BJ (cell line): ENCODE results near the gene ZDHHC1. TPM values are rescaled to one million over a fixed set of nuclear protein-coding genes. Genes with fewer than 3 reads are reported as not detected.

Experiments used
- CTCF ChIA-PET: fragments of 350-600 bp; formaldehyde crosslinking; extraction: SDS; loops from one replicate; lab custom pipeline; 2021; ENCODE audit warnings: antibody characterized with exemption, inconsistent platforms; lab: Yijun Ruan, JAX
- POLR2A ChIA-PET: fragments of 300-600 bp; sonication (Branson Sonifier 250); formaldehyde crosslinking; extraction: SDS; loops from one replicate; lab custom pipeline; 2021; ENCODE audit warnings: antibody characterized with exemption; lab: Charles Lee
- DNase-seq: peaks from one replicate; pipeline ENCODE4 v3.0.0-alpha.2; 2011; ENCODE audit warnings: low read depth
- H3K27me3 ChIP-seq: 2 replicates; pipeline ENCODE4 v1.6.0; 2011; ENCODE audit warnings: low read length; ENCODE audit not compliant: control insufficient read depth, insufficient read depth
- H3K36me3 ChIP-seq: 2 replicates; pipeline ENCODE4 v1.5.1; 2011; ENCODE audit warnings: low read length; ENCODE audit not compliant: control insufficient read depth, insufficient read depth
- H3K4me3 ChIP-seq: 2 replicates; pipeline ENCODE4 v1.5.1; 2011; ENCODE audit warnings: low read depth, mild to moderate bottlenecking, control low read depth, low read length
- CTCF ChIP-seq: IDR thresholded peaks from 2 replicates; pipeline ENCODE4 v1.5.1; 2011; ENCODE audit warnings: low read depth, mild to moderate bottlenecking, control low read depth, inconsistent platforms, low read length, moderate library complexity; ENCODE audit not compliant: insufficient read depth
- polyA plus RNA-seq: library from polyadenylated mRNA; depleted of rRNA; stranded (reverse); fragments of >200 nt; gene quantifications from 2 replicates; pipeline ENCODE4 v1.2.3, GENCODE V29; 2011

The ZDHHC1 gene
- polyA plus RNA-seq, 1 experiment = 7.4 TPM

- peaks cover 2% of the 10 kb centered on the region; the same call in 1 of the 2 replicates for H3K36me3 ChIP-seq
- no peak for TF ChIP-seq CTCF
- DNase-seq = no peak
- ChIA-PET CTCF (interaction anchor here (1.5 to 16.9 kb wide), 4 partner anchors 11 to 35 kb away, joined by 3 to 276 read pairs (median 22); no protein-coding TSS in a partner anchor), POLR2A (no interaction called here)
- H3K27me3 ChIP-seq = no peaks in the 10 kb centered on the region
- H3K4me3 ChIP-seq = no peak overlapping the region
Observed at GRCh38 chr16:67459066-67459860, 43.0 kb upstream of the ZDHHC1 start.

GRCh38 chr16:67458121-67458641, 41.9 kb upstream of the ZDHHC1 start:
- POLR2A ChIA-PET = no interaction called here
- no peak for DNase-seq
- TF ChIP-seq CTCF = no peak
- Histone ChIP-seq H3K4me3 (no peak overlapping the region), H3K27me3 (no peaks in the 10 kb centered on the region), H3K36me3 (peaks cover 4% of the 10 kb centered on the region; the same call in 1 of the 2 replicates)
- CTCF ChIA-PET = interaction anchor here (0.8 to 16.9 kb wide), 6 partner anchors 10 to 34 kb away, joined by 3 to 276 read pairs (median 6); partner anchors contain the start of gene ATP6V0D1

GRCh38 chr16:67457611-67458010, 41.3 kb upstream of the ZDHHC1 start:
- no peak for TF ChIP-seq CTCF
- no peak for DNase-seq
- Histone ChIP-seq H3K27me3 (no peaks in the 10 kb centered on the region), H3K36me3 (peaks cover 9% of the 10 kb centered on the region), H3K4me3 (no peak overlapping the region)
- ChIA-PET POLR2A (no interaction called here), CTCF (interaction anchor here (0.8 to 16.9 kb wide), 6 partner anchors 9 to 33 kb away, joined by 3 to 276 read pairs (median 6); partner anchors contain the start of gene ATP6V0D1)

GRCh38 chr16:67456391-67457081, 40.3 kb upstream of the ZDHHC1 start:
- H3K27me3 ChIP-seq = no peaks in the 10 kb centered on the region
- H3K4me3 ChIP-seq = no peak overlapping the region
- peak; percentile 64 for TF ChIP-seq CTCF
- peaks cover 12% of the 10 kb centered on the region for H3K36me3 ChIP-seq
- DNase-seq = no peak
- POLR2A ChIA-PET = interaction anchor here (0.6 kb wide), 1 partner anchor 23 kb away, joined by 3 read pairs; no protein-coding TSS in a partner anchor
- CTCF ChIA-PET = interaction anchor here (1.4 to 16.9 kb wide), 7 partner anchors 8 to 32 kb away, joined by 5 to 276 read pairs (median 9); partner anchors contain the start of gene ATP6V0D1

GRCh38 chr16:67454852-67455251, 38.6 kb upstream of the ZDHHC1 start:
- no peaks in the 10 kb centered on the region for H3K27me3 ChIP-seq
- CTCF ChIA-PET = interaction anchor here (1.0 to 7.1 kb wide), 3 partner anchors 9 to 194 kb away, joined by 3 to 39 read pairs (median 20); no protein-coding TSS in a partner anchor
- no peak overlapping the region for H3K4me3 ChIP-seq
- peaks cover 10% of the 10 kb centered on the region for H3K36me3 ChIP-seq
- DNase-seq = no peak
- POLR2A ChIA-PET = no interaction called here
- TF ChIP-seq CTCF = no peak
